Caco-2 (cell line): ENCODE results near the gene LRP5. TPM values are rescaled to one million over a fixed set of nuclear protein-coding genes. Genes with fewer than 3 reads are reported as not detected.
"Not testable (repeated sequence)": the region's sequence is repeated elsewhere in the genome, so short reads cannot be mapped to it uniquely, and the experiment has no call there.

ENCODE experiments used
- BruUV-seq: library from RNA; stranded (reverse); fragments of 400-500 nt; replicated peaks from 2 replicates; lab custom pipeline; 2021; lab: Mats Ljungman, UMichigan
- CTCF ChIA-PET: fragments of 300-600 bp; sonication (Branson Sonifier 250); formaldehyde crosslinking; loops from one replicate; lab custom pipeline; 2022; ENCODE audit warnings: antibody characterized with exemption; lab: Charles Lee
- POLR2A ChIA-PET: fragments of 300-600 bp; sonication (Branson Sonifier 250); formaldehyde crosslinking; loops from one replicate; lab custom pipeline; 2022; ENCODE audit warnings: antibody characterized with exemption; lab: Charles Lee
- DNase-seq, 2 experiments: peaks; one replicate each; pipeline versions ENCODE4 v3.0.0 to v3.0.0-alpha.2; 2020 to 2022
- H3K27me3 ChIP-seq: replicated peaks from 2 replicates; pipeline ENCODE4 v1.6.0; 2011; ENCODE audit warnings: low read length; ENCODE audit not compliant: control insufficient read depth, insufficient read depth
- H3K36me3 ChIP-seq: 2 replicates; pipeline ENCODE4 v1.5.1; 2011; ENCODE audit warnings: low read length; ENCODE audit not compliant: control insufficient read depth, insufficient read depth
- H3K4me1 ChIP-seq: fragments of 250-450 bp; sonication (Bioruptor Pico); 2 replicates; pipeline ENCODE4 v1.5.1; 2020; ENCODE audit warnings: mild to moderate bottlenecking
- H3K4me3 ChIP-seq: 2 replicates; pipeline ENCODE4 v1.5.1; 2011; ENCODE audit warnings: low read depth, mild to moderate bottlenecking, control low read depth, low read length
- H3K9me3 ChIP-seq: fragments of 250-450 bp; sonication (Bioruptor Pico); 2 replicates; pipeline ENCODE4 v1.5.1; 2020; ENCODE audit warnings: mild to moderate bottlenecking, moderate library complexity
- H3K27ac Mint-ChIP-seq: one replicate; pipeline ENCODE4 v1.8.0; 2022; ENCODE audit warnings: mixed read lengths; ENCODE audit not compliant: unreplicated experiment
- H3K27me3 Mint-ChIP-seq: one replicate; pipeline ENCODE4 v1.8.0; 2022; ENCODE audit warnings: mixed read lengths; ENCODE audit not compliant: insufficient read depth, unreplicated experiment
- H3K36me3 Mint-ChIP-seq: one replicate; pipeline ENCODE4 v1.8.0; 2022; ENCODE audit warnings: mild to moderate bottlenecking, mixed read lengths; ENCODE audit not compliant: insufficient read depth, unreplicated experiment
- H3K4me1 Mint-ChIP-seq: one replicate; pipeline ENCODE4 v1.8.0; 2022; ENCODE audit warnings: low read depth, mixed read lengths; ENCODE audit not compliant: unreplicated experiment
- H3K4me3 Mint-ChIP-seq: one replicate; pipeline ENCODE4 v1.8.0; 2022; ENCODE audit warnings: mild to moderate bottlenecking, moderate library complexity, mixed read lengths; ENCODE audit not compliant: unreplicated experiment
- H3K9me3 Mint-ChIP-seq: one replicate; pipeline ENCODE4 v1.8.0; 2022; ENCODE audit warnings: mixed read lengths; ENCODE audit not compliant: unreplicated experiment
- intact Hi-C: fragments of 100-400 bp; cut with micrococcal nuclease; formaldehyde crosslinking; loops from one replicate; pipeline ENCODE4 v1.10.0; 2022; ENCODE audit not compliant: unreplicated experiment
- total RNA-seq: library from RNA; stranded (reverse); gene quantifications from 2 replicates; pipeline ENCODE4 v1.2.3, GENCODE V29; 2022
- TF ChIP-seq, protein P1 (sequence below), 2 experiments: fragments of 200-600 bp in 1 of 2; IDR thresholded peaks; 1 replicate in 1 of 2; 2 replicates in 1 of 2; pipeline versions ENCODE4 v1.5.1 to v1.8.0; 2011 to 2022; ENCODE audit warnings: antibody characterized with exemption in 1 of 2, control low read depth in 1 of 2, inconsistent platforms in 1 of 2, low read depth in 1 of 2, low read length in 1 of 2, mild to moderate bottlenecking in 1 of 2, moderate library complexity in 1 of 2; ENCODE audit not compliant: insufficient read depth in 1 of 2, severe bottlenecking in 1 of 2, unreplicated experiment in 1 of 2

Gene LRP5
- total RNA-seq, 1 experiment from 2014 or later, result 94.3 TPM

DNA sequence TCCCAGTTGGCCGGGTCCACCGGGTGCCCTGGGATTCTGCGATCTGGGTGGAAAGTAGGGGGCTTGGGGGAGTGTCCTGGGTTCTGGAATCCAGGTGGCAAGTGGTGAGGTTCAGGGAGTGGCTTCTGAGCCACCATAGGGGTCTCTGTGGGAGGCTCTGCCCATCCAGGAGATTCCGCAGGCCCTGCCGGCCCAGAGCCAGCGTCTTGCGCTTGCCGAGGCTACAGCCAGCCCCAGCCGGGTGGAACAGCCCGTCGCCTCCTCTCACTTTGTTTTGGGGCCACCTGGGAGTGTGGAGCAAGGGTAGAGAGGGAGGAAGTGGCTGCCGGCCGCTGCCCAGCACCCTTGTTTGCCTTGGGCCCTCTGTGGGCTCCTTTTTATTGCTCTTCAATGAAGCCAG, 87.5 kb downstream of the LRP5 start:
- H3K36me3 Mint-ChIP-seq, result peaks cover 58% of the 10 kb centered on the region
- no peaks in the 10 kb centered on the region for H3K4me1 ChIP-seq
- H3K27me3 Mint-ChIP-seq, result no peaks in the 10 kb centered on the region
- no peaks in the 10 kb centered on the region for H3K27me3 ChIP-seq
- H3K9me3 ChIP-seq, result no peaks in the 10 kb centered on the region
- H3K4me3 ChIP-seq, result no peak overlapping the region
- no peak overlapping the region for H3K4me3 Mint-ChIP-seq
- peaks cover 25% of the 10 kb centered on the region for H3K36me3 ChIP-seq
- TF ChIP-seq, protein P1, sequence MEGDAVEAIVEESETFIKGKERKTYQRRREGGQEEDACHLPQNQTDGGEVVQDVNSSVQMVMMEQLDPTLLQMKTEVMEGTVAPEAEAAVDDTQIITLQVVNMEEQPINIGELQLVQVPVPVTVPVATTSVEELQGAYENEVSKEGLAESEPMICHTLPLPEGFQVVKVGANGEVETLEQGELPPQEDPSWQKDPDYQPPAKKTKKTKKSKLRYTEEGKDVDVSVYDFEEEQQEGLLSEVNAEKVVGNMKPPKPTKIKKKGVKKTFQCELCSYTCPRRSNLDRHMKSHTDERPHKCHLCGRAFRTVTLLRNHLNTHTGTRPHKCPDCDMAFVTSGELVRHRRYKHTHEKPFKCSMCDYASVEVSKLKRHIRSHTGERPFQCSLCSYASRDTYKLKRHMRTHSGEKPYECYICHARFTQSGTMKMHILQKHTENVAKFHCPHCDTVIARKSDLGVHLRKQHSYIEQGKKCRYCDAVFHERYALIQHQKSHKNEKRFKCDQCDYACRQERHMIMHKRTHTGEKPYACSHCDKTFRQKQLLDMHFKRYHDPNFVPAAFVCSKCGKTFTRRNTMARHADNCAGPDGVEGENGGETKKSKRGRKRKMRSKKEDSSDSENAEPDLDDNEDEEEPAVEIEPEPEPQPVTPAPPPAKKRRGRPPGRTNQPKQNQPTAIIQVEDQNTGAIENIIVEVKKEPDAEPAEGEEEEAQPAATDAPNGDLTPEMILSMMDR (IDR thresholded peaks at IDR 0.05; ENCODE audit: insufficient read depth in 1 of 2, low read depth in 1 of 2, low read length in 1 of 2, severe bottlenecking in 1 of 2, unreplicated experiment in 1 of 2), result no peak
- ChIA-PET CTCF (no interaction called here), POLR2A (no interaction called here)
- H3K27ac Mint-ChIP-seq, result peak overlapping the region; percentile 20
- no peaks in the 10 kb centered on the region for H3K9me3 Mint-ChIP-seq
- intact Hi-C loops, result no loop called here
- H3K4me1 Mint-ChIP-seq, result peaks cover under 1% of the 10 kb centered on the region
- no peak for DNase-seq
- BruUV-seq, result no TSS peak

DNA sequence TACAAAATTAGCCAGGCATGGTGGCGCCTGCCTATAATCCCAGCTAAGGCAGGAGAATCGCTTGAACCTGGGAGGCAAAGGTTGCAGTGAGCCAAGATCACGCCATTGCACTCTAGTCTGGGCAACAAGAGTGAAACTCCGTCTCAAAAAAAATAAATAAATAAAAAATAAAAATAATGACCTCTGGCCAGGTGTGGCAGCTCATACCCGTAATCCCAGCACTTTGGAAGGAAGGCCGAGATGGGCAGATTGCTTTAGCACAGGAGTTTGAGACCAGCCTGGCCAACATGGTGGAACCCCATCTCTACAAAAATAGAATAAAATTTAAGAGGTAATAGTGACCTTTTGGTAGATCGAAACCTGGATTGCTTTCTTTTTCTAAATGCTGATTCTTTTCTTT, 88.2 kb downstream of the LRP5 start:
- intact Hi-C loops, H3K4me3 ChIP-seq, DNase-seq, POLR2A ChIA-PET, CTCF ChIA-PET, H3K9me3 ChIP-seq, H3K9me3 Mint-ChIP-seq, H3K27ac Mint-ChIP-seq, BruUV-seq, H3K4me3 Mint-ChIP-seq, H3K27me3 Mint-ChIP-seq, H3K4me1 Mint-ChIP-seq, H3K27me3 ChIP-seq, H3K4me1 ChIP-seq: not testable (repeated sequence)
- H3K36me3 ChIP-seq, result peaks cover 24% of the 10 kb centered on the region
- peaks cover 64% of the 10 kb centered on the region for H3K36me3 Mint-ChIP-seq

DNA sequence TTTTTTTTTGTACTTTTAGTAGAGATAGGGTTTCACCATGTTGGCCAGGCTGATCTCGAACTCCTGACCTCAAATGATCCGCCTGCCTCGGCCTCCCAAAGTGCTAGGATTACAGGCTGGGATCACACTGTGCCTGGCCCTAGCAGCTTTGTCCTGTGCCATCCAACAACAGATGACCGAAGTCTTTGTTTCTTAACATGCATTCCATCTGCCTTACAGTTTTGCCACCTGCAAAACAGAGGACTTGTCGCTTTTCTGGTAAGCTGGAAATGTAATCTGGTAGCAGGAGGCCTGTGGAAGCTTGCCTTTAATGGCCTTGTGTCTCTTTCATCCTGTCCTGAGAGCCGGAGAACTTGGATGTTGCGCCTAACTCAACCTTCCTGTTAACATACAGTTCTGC, 89.5 kb downstream of the LRP5 start:
- H3K27me3 ChIP-seq, result no peaks in the 10 kb centered on the region
- H3K9me3 ChIP-seq, result no peaks in the 10 kb centered on the region
- no TSS peak for BruUV-seq
- Mint-ChIP-seq H3K4me3 (no peak overlapping the region), H3K36me3 (peaks cover 64% of the 10 kb centered on the region), H3K4me1 (peaks cover 6% of the 10 kb centered on the region), H3K9me3 (no peaks in the 10 kb centered on the region), H3K27ac (no peak overlapping the region), H3K27me3 (no peaks in the 10 kb centered on the region)
- intact Hi-C loops, result no loop called here
- TF ChIP-seq, protein P1 (IDR thresholded peaks at IDR 0.05; ENCODE audit: insufficient read depth in 1 of 2, low read depth in 1 of 2, low read length in 1 of 2, severe bottlenecking in 1 of 2, unreplicated experiment in 1 of 2), result no peak
- no peak overlapping the region for H3K4me3 ChIP-seq
- H3K36me3 ChIP-seq, result peaks cover 25% of the 10 kb centered on the region
- peaks cover 6% of the 10 kb centered on the region; the same call in 1 of the 2 replicates for H3K4me1 ChIP-seq
- CTCF ChIA-PET, result no interaction called here
- DNase-seq, result no peak
- POLR2A ChIA-PET, result no interaction called here
